D721Med (cell line): ENCODE data around the gene BMP2K.

ENCODE experiments used
- DNase-seq: peaks from one replicate; pipeline ENCODE4 v3.0.0; 2011; ENCODE audit warnings: low spot score; ENCODE audit not compliant: insufficient read length
- FAIRE-seq: peaks from 2 replicates; lab custom pipeline; 2011; peaks lifted over from hg19 to GRCh38; lab: Jason Lieb, UNC
- TF ChIP-seq, protein P1 (sequence below): IDR thresholded peaks from 2 replicates; pipeline ENCODE4 v1.5.1; 2012; ENCODE audit warnings: mild to moderate bottlenecking, control low read depth; ENCODE audit not compliant: insufficient read depth; ENCODE audit errors: missing control alignments

Gene BMP2K

GRCh38 chr4:78737973-78738372 lies 38.2 kb upstream of the BMP2K start:
- FAIRE-seq = no peak
- TF ChIP-seq, protein P1, sequence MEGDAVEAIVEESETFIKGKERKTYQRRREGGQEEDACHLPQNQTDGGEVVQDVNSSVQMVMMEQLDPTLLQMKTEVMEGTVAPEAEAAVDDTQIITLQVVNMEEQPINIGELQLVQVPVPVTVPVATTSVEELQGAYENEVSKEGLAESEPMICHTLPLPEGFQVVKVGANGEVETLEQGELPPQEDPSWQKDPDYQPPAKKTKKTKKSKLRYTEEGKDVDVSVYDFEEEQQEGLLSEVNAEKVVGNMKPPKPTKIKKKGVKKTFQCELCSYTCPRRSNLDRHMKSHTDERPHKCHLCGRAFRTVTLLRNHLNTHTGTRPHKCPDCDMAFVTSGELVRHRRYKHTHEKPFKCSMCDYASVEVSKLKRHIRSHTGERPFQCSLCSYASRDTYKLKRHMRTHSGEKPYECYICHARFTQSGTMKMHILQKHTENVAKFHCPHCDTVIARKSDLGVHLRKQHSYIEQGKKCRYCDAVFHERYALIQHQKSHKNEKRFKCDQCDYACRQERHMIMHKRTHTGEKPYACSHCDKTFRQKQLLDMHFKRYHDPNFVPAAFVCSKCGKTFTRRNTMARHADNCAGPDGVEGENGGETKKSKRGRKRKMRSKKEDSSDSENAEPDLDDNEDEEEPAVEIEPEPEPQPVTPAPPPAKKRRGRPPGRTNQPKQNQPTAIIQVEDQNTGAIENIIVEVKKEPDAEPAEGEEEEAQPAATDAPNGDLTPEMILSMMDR = no peak
- no peak for DNase-seq

DNA sequence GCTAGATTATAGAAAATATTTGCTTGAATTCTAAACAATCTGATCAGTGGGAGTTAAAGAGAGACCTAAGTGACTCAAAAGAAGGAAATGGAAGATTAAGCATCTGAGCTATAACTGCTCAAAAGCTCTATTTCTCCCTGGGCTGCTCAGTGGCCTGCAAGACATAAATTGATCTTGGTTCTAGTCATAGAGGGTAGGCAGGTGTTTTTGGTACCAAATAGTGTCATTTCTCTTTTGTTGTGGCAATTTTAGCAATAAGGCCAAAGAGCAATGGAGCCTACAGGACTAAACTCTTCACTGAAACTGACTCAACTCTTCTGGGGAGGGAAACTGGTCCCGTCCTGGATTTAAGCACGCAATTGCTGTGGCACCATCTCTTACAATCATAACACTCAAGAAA lies 33.9 kb upstream of the BMP2K start:
- DNase-seq (no peak), FAIRE-seq (no peak)
- TF ChIP-seq, protein P1 = no peak

DNA sequence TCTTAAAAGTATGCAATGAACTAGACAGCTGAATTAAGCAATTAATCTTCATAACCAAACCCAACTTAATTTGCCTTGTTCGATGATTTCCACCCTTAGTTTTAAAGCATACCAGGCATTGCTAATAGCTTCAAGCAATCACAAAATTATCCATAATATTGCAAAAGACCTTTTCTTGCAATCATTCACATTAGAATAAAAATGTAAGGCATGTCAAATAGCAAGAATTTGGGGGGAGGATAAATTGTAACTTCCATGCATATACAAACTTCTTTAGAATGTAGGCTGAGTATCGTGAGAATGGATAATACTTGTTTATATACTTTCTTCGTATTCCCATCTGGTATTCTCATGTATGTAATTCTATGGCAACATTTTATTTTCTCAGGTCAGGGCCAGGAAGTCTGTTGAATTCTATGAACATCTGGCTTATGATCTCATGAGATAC lies 28.7 kb upstream of the BMP2K start:
- no peak for FAIRE-seq
- TF ChIP-seq, protein P1 = no peak
- DNase-seq = no peak

DNA sequence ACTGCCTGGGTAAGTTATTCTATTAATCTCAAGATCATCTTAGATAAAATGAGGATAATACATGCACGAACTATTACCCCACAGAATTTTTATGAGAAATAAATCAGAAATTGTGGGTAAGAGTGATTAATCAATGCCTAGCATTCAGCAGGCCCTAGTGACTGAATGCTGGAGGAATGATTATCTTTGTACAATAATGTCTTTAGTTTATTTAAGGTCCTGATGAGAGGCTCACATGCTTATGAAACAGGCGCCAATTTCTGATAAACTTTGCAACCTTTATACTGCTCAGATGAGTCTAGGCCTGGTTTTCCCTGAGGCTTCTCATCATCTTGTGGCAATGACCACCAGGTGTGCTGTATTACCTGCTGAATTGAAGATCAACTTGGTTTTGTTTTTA lies 27.8 kb upstream of the BMP2K start:
- DNase-seq (no peak), FAIRE-seq (no peak)
- TF ChIP-seq, protein P1 = no peak

- FAIRE-seq = no peak
- no peak for DNase-seq
- TF ChIP-seq, protein P1 = no peak
These were observed 26.7 kb upstream of the BMP2K start for GRCh38 chr4:78749258-78749971.

DNA sequence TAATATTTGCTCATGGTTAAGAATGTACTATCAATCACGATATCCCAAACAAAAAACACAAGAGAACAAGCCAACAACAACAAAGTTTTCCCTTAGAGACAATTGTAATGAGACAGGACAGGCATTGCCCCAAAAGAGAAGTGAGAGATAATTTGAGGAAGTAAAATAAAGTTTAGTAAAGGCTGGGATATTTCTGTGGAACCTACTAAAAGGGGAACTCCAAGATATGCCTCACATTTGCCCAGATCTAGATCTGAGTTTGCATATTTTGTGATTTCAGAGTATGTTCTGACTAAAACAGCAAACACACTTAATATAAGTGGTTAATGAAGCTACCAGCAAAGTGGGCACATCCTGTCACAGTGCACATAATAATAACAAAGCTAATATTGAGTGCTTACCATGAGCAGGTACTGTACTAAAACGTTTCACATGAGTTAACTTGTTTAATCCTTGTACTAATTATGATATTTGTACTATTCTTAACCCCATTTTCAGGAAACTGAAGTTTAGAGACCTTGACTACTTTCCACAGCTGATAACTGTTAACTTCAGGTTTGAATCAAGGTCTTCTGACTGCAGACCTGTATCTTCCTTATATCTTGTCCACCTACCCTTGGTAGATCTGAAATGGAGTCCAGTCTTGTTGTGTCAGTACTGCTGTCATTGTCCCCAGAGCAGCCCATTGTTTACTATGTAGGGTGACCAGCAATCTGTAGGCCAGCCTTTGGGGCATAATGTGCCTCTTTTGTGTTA lies 26.0 kb upstream of the BMP2K start:
- TF ChIP-seq, protein P1 = no peak
- FAIRE-seq = peak; percentile 29
- DNase-seq = no peak

DNA sequence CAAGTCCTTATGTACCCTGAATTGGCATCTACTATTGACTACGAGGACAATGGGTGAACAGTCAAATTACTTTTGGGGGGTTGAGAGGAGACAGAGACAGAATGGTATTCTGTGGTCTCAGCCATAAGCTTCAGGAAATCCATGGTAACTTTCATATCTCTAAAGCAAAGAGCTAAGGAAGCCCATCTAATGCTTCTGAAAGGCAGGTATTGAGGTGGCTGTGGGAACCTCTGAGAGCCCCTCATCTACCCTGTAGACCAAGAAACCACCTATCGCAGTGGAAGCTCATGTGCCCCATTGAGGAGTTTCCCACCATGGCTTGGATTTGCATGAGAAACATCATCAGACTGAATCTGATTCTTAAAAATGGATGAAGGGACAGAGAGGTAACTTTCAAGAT lies 23.1 kb upstream of the BMP2K start:
- TF ChIP-seq, protein P1 = no peak
- FAIRE-seq (no peak), DNase-seq (no peak)
